Stimulated activated CD8-positive, alpha-beta memory T cell treated with anti-CD3 and anti-CD28 coated beads, Interleukin-4, amount 100 ng/mL, for 4 hours (primary cell): ENCODE results near the gene GNAS-AS1.

Source experiments
- DNase-seq, 2 donors: peaks; one replicate each; pipeline ENCODE4 v3.0.0-alpha.2; 2020; ENCODE audit warnings: low read depth in 2 of 2, low spot score in 1 of 2

GNAS-AS1 gene

GRCh38 chr20:58886546-58886945 is 35.8 kb upstream of the GNAS-AS1 start:
- DNase-seq: no peak

- DNase-seq: no peak
Measured at GRCh38 chr20:58884966-58885365, 34.3 kb upstream of the GNAS-AS1 start.

- DNase-seq: no peak
Measured at GRCh38 chr20:58883241-58883691, 32.6 kb upstream of the GNAS-AS1 start.

- no peak for DNase-seq
Measured at GRCh38 chr20:58882704-58883089, 32.0 kb upstream of the GNAS-AS1 start.

- no peak for DNase-seq
Measured at GRCh38 chr20:58880994-58881752, 30.5 kb upstream of the GNAS-AS1 start.

- DNase-seq: no peak
Measured at GRCh38 chr20:58880441-58880840, 29.7 kb upstream of the GNAS-AS1 start.

GRCh38 chr20:58878399-58878798 is 27.7 kb upstream of the GNAS-AS1 start:
- no peak for DNase-seq

- no peak for DNase-seq
Measured at GRCh38 chr20:58877976-58878360, 27.3 kb upstream of the GNAS-AS1 start.

- no peak for DNase-seq
Measured at GRCh38 chr20:58877050-58877975, 26.6 kb upstream of the GNAS-AS1 start.

GRCh38 chr20:58876437-58876836 is 25.7 kb upstream of the GNAS-AS1 start:
- no peak for DNase-seq

GRCh38 chr20:58875541-58876134 is 24.9 kb upstream of the GNAS-AS1 start:
- DNase-seq: no peak

- DNase-seq: no peak
Measured at GRCh38 chr20:58875111-58875510, 24.4 kb upstream of the GNAS-AS1 start.

- DNase-seq: no peak
Measured at GRCh38 chr20:58874469-58874868, 23.8 kb upstream of the GNAS-AS1 start.

GRCh38 chr20:58871533-58872102 is 20.9 kb upstream of the GNAS-AS1 start:
- DNase-seq: no peak

GRCh38 chr20:58870293-58871014 is 19.8 kb upstream of the GNAS-AS1 start:
- DNase-seq: no peak

- DNase-seq: no peak
Measured at GRCh38 chr20:58869662-58870227, 19.0 kb upstream of the GNAS-AS1 start.

- no peak for DNase-seq
Measured at GRCh38 chr20:58868795-58869194, 18.1 kb upstream of the GNAS-AS1 start.

- no peak for DNase-seq
Measured at GRCh38 chr20:58867211-58867610, 16.5 kb upstream of the GNAS-AS1 start.

GRCh38 chr20:58865843-58866242 is 15.1 kb upstream of the GNAS-AS1 start:
- DNase-seq: no peak

- no peak for DNase-seq
Measured at GRCh38 chr20:58864346-58864745, 13.6 kb upstream of the GNAS-AS1 start.
